Sigmoid colon (tissue), 4 donors: ENCODE measurements around the gene DEPDC4.

Experiments
- EP300 ChIP-seq, 4 donors: sonication (generic); formaldehyde crosslinking; IDR thresholded peaks; one replicate each; pipeline ENCODE4 v1.6.1; 2017; ENCODE audit warnings: antibody characterized with exemption in 4 of 4
- POLR2A ChIP-seq, 2 donors: fragments of 450-650 bp; IDR thresholded peaks; one replicate each; pipeline ENCODE4 v1.6.1; 2016; ENCODE audit warnings: antibody characterized with exemption in 2 of 2, mild to moderate bottlenecking in 2 of 2, moderate library complexity in 2 of 2
- TF ChIP-seq, protein P1 (sequence below), 4 experiments: fragments of 450-650 bp in 3 of 4; fragments of 200-600 bp in 1 of 4; IDR thresholded peaks; one replicate each; pipeline ENCODE4 v1.5.1; 2016 to 2019; ENCODE audit warnings: antibody characterized with exemption in 4 of 4, mild to moderate bottlenecking in 3 of 4, moderate library complexity in 2 of 4

DNA sequence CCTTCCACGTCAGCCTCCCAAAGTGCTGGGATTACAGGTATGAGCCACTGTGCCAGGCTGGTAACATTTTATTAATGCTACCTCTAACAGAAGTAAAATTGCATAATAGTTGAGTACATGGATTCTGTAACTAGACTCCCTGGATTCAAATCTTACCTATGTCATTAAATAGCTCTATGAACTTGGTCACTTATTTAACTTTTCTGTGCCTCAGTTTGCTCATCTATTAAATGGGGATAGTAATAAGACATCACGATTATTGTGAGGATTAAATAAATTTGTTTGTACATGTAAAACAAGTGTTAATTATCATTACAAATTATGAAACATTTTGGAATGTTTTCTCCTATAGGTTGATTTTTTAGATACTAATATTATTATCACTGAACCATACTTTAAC is 59.6 kb downstream of the DEPDC4 start:
- TF ChIP-seq, protein P1, sequence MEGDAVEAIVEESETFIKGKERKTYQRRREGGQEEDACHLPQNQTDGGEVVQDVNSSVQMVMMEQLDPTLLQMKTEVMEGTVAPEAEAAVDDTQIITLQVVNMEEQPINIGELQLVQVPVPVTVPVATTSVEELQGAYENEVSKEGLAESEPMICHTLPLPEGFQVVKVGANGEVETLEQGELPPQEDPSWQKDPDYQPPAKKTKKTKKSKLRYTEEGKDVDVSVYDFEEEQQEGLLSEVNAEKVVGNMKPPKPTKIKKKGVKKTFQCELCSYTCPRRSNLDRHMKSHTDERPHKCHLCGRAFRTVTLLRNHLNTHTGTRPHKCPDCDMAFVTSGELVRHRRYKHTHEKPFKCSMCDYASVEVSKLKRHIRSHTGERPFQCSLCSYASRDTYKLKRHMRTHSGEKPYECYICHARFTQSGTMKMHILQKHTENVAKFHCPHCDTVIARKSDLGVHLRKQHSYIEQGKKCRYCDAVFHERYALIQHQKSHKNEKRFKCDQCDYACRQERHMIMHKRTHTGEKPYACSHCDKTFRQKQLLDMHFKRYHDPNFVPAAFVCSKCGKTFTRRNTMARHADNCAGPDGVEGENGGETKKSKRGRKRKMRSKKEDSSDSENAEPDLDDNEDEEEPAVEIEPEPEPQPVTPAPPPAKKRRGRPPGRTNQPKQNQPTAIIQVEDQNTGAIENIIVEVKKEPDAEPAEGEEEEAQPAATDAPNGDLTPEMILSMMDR (IDR thresholded peaks at IDR 0.05) = no peak
- no peak for TF ChIP-seq POLR2A (IDR thresholded peaks at IDR 0.05)
- no peak for TF ChIP-seq EP300 (IDR thresholded peaks at IDR 0.05)
